HEK293 (cell line): ENCODE results near the gene FBXO42.
A peak's percentile ranks its signal among the peaks of the same experiment; 100 is the strongest.

Experiments used
- FEZF1 ChIP-seq: fragments of 450-650 bp; formaldehyde crosslinking; IDR thresholded peaks from 2 replicates; pipeline ENCODE4 v1.5.1; 2016; ENCODE audit warnings: missing biosample characterization, missing genetic modification characterization
- HOXA7 ChIP-seq: sonication (generic); formaldehyde crosslinking; IDR thresholded peaks from 2 replicates; pipeline ENCODE4 v1.8.1; 2022; ENCODE audit warnings: missing genetic modification reagents, borderline replicate concordance
- PATZ1 ChIP-seq: fragments of 450-650 bp; formaldehyde crosslinking; IDR thresholded peaks from 2 replicates; pipeline ENCODE4 v1.5.1; 2016; ENCODE audit warnings: missing biosample characterization, missing genetic modification characterization
- REST ChIP-seq: fragments of 450-650 bp; formaldehyde crosslinking; IDR thresholded peaks from 2 replicates; pipeline ENCODE4 v1.5.1; 2016; ENCODE audit warnings: missing biosample characterization, missing genetic modification characterization
- SP7 ChIP-seq: fragments of 450-650 bp; formaldehyde crosslinking; IDR thresholded peaks from 2 replicates; pipeline ENCODE4 v1.5.1; 2016; ENCODE audit warnings: missing biosample characterization, missing genetic modification characterization
- ZBTB11 ChIP-seq: fragments of 450-650 bp; formaldehyde crosslinking; conservative IDR thresholded peaks from 2 replicates; pipeline ENCODE4 v1.5.1; 2016; ENCODE audit warnings: low read depth, missing biosample characterization, missing genetic modification characterization
- ZNF112 ChIP-seq: fragments of 450-650 bp; formaldehyde crosslinking; IDR thresholded peaks from 2 replicates; pipeline ENCODE4 v1.5.0; 2017; ENCODE audit warnings: missing biosample characterization, missing genetic modification characterization
- ZNF133 ChIP-seq: fragments of 450-650 bp; formaldehyde crosslinking; IDR thresholded peaks from 2 replicates; pipeline ENCODE4 v1.5.1; 2016; ENCODE audit warnings: missing biosample characterization, missing genetic modification characterization
- ZNF138 ChIP-seq: fragments of 450-650 bp; formaldehyde crosslinking; IDR thresholded peaks from 2 replicates; pipeline ENCODE4 v1.5.1; 2016; ENCODE audit warnings: missing biosample characterization, missing genetic modification characterization, borderline replicate concordance
- ZNF175 ChIP-seq: fragments of 450-650 bp; formaldehyde crosslinking; IDR thresholded peaks from 2 replicates; pipeline ENCODE4 v1.5.1; 2016; ENCODE audit warnings: missing biosample characterization, missing genetic modification characterization
- ZNF214 ChIP-seq: fragments of 450-650 bp; formaldehyde crosslinking; IDR thresholded peaks from 2 replicates; pipeline ENCODE4 v1.5.1; 2017; ENCODE audit warnings: missing biosample characterization, mild to moderate bottlenecking, missing genetic modification characterization, borderline replicate concordance
- ZNF26 ChIP-seq: fragments of 450-650 bp; formaldehyde crosslinking; IDR thresholded peaks from 2 replicates; pipeline ENCODE4 v1.5.1; 2016; ENCODE audit warnings: missing biosample characterization, missing genetic modification characterization
- ZNF266 ChIP-seq: fragments of 450-650 bp; formaldehyde crosslinking; IDR thresholded peaks from 2 replicates; pipeline ENCODE4 v1.5.1; 2016; ENCODE audit warnings: missing biosample characterization, missing genetic modification characterization, low read depth
- ZNF292 ChIP-seq: fragments of 450-650 bp; formaldehyde crosslinking; IDR thresholded peaks from 2 replicates; pipeline ENCODE4 v1.5.1; 2016; ENCODE audit warnings: low read depth, missing biosample characterization, missing genetic modification characterization, borderline replicate concordance
- ZNF362 ChIP-seq: fragments of 450-650 bp; formaldehyde crosslinking; IDR thresholded peaks from 2 replicates; pipeline ENCODE4 v1.5.1; 2016; ENCODE audit warnings: missing biosample characterization, missing genetic modification characterization
- ZNF398 ChIP-seq: fragments of 450-650 bp; formaldehyde crosslinking; IDR thresholded peaks from 2 replicates; pipeline ENCODE4 v1.5.1; 2017; ENCODE audit warnings: missing biosample characterization, missing genetic modification characterization
- ZNF473 ChIP-seq: fragments of 450-650 bp; formaldehyde crosslinking; IDR thresholded peaks from 2 replicates; pipeline ENCODE4 v1.5.1; 2017; ENCODE audit warnings: missing biosample characterization, missing genetic modification characterization
- ZNF501 ChIP-seq: fragments of 450-650 bp; formaldehyde crosslinking; IDR thresholded peaks from 2 replicates; pipeline ENCODE4 v1.5.1; 2016; ENCODE audit warnings: missing biosample characterization, missing genetic modification characterization
- ZNF544 ChIP-seq: fragments of 450-650 bp; formaldehyde crosslinking; IDR thresholded peaks from 2 replicates; pipeline ENCODE4 v1.5.0; 2017; ENCODE audit warnings: missing biosample characterization, missing genetic modification characterization
- ZNF571 ChIP-seq: fragments of 450-650 bp; formaldehyde crosslinking; IDR thresholded peaks from 2 replicates; pipeline ENCODE4 v1.5.0; 2017; ENCODE audit warnings: missing biosample characterization, missing genetic modification characterization
- ZNF626 ChIP-seq: fragments of 450-650 bp; sonication (Bioruptor Pico); formaldehyde crosslinking; IDR thresholded peaks from 2 replicates; pipeline ENCODE4 v1.5.1; 2018; ENCODE audit warnings: missing biosample characterization, missing genetic modification characterization, inconsistent platforms
- ZNF639 ChIP-seq: fragments of 450-650 bp; formaldehyde crosslinking; IDR thresholded peaks from 2 replicates; pipeline ENCODE4 v1.5.1; 2016; ENCODE audit warnings: missing biosample characterization, missing genetic modification characterization
- ZNF777 ChIP-seq: fragments of 450-650 bp; formaldehyde crosslinking; IDR thresholded peaks from 2 replicates; pipeline ENCODE4 v1.5.1; 2017; ENCODE audit warnings: missing biosample characterization, missing genetic modification characterization, borderline replicate concordance
- ZNF785 ChIP-seq: fragments of 450-650 bp; formaldehyde crosslinking; IDR thresholded peaks from 2 replicates; pipeline ENCODE4 v1.5.1; 2016; ENCODE audit warnings: missing biosample characterization, missing genetic modification characterization

Gene FBXO42

GRCh38 chr1:16342331-16343062 lies 9.8 kb downstream of the FBXO42 start (continued):
- TF ChIP-seq ZNF398 (no peak), HOXA7 (no peak), ZNF112 (tag by site-specific recombination) (no peak), ZNF26 (tag by site-specific recombination) (no peak), ZNF785 (tag by site-specific recombination) (no peak), SP7 (0 out of 2 replicates have a peak, but pooled peaks have one; percentile 17), ZNF501 (tag by site-specific recombination) (no peak), ZNF473 (tag by site-specific recombination) (no peak), PATZ1 (tag by site-specific recombination) (peak; percentile 65), ZNF777 (tag by site-specific recombination) (no peak), ZNF292 (tag by site-specific recombination) (no peak), ZNF362 (peak; percentile 56; the same call in 1 of the 2 replicates), REST (tag by site-specific recombination) (no peak), ZNF544 (tag by site-specific recombination) (no peak), ZNF138 (tag by site-specific recombination) (no peak), ZNF266 (tag by site-specific recombination) (no peak), ZNF175 (tag by site-specific recombination) (no peak), ZNF639 (tag by site-specific recombination) (no peak), ZBTB11 (tag by site-specific recombination) (no peak), ZNF133 (tag by site-specific recombination) (no peak), ZNF214 (tag by site-specific recombination) (no peak), ZNF571 (no peak), ZNF626 (tag by site-specific recombination) (no peak), FEZF1 (no peak)
